Upper lobe of left lung (tissue), 6 donors: ENCODE measurements around the gene HDGFL2. TPM values are rescaled to one million over a fixed set of nuclear protein-coding genes. Genes with fewer than 3 reads are reported as not detected.

ENCODE experiments used
- ATAC-seq, 2 donors: fragments of 200-7000 bp; cut with Tn5 transposase; one replicate each; pipeline ENCODE4 v1.9.1; 2022; ENCODE audit warnings: mild to moderate bottlenecking in 2 of 2, moderate library complexity in 2 of 2; ENCODE audit not compliant: low FRiP score in 2 of 2
- DNase-seq, 2 donors: peaks; one replicate each; pipeline ENCODE4 v3.0.0-alpha.2; 2019 to 2020
- H3K27ac ChIP-seq, 4 donors: fragments of 200-600 bp; sonication (generic); one replicate each; pipeline ENCODE4 v1.5.1; 2016 to 2019
- H3K27me3 ChIP-seq, 4 donors: fragments of 200-600 bp; sonication (generic); one replicate each; pipeline ENCODE4 v1.5.1; 2017 to 2019
- H3K36me3 ChIP-seq, 4 donors: fragments of 200-600 bp; sonication (generic); one replicate each; pipeline ENCODE4 v1.5.1; 2016 to 2019
- H3K4me1 ChIP-seq, 4 donors: fragments of 200-600 bp; sonication (generic); one replicate each; pipeline ENCODE4 v1.5.1; 2018 to 2019
- H3K4me3 ChIP-seq, 4 donors: fragments of 200-600 bp; sonication (generic); one replicate each; pipeline ENCODE4 v1.5.1; 2017 to 2019; ENCODE audit warnings: mild to moderate bottlenecking in 2 of 4, moderate library complexity in 1 of 4
- H3K9me3 ChIP-seq, 4 donors: fragments of 200-600 bp; sonication (generic); one replicate each; pipeline ENCODE4 v1.5.1; 2018 to 2019
- CTCF ChIP-seq, 6 experiments: fragments of 450-650 bp in 4 of 6; fragments of 200-600 bp in 2 of 6; sonication (generic) in 2 of 6; IDR thresholded peaks; one replicate each; pipeline ENCODE4 v1.5.1; 2016 to 2019; ENCODE audit warnings: antibody characterized with exemption in 6 of 6
- EP300 ChIP-seq, 4 donors: sonication (generic); formaldehyde crosslinking; IDR thresholded peaks; one replicate each; pipeline ENCODE4 v1.5.1; 2017; ENCODE audit warnings: antibody characterized with exemption in 4 of 4, control low read depth in 2 of 4
- POLR2A ChIP-seq, 4 donors: fragments of 450-650 bp; IDR thresholded peaks; one replicate each; pipeline ENCODE4 v1.5.1; 2016 to 2017; ENCODE audit warnings: antibody characterized with exemption in 4 of 4, mild to moderate bottlenecking in 2 of 4
- POLR2AphosphoS5 ChIP-seq, 2 donors: sonication (generic); formaldehyde crosslinking; IDR thresholded peaks; one replicate each; pipeline ENCODE4 v1.5.1; 2017; ENCODE audit warnings: antibody characterized with exemption in 2 of 2
- WGBS, 2 donors: methylation state at CpG; one replicate each; pipeline ENCODE4 v1.1.5; 2017 to 2018; 5-methylcytosine and 5-hydroxymethylcytosine counted together
- total RNA-seq, 6 donors: library from RNA; depleted of rRNA in 4 of 6; stranded (reverse); fragments of >200 nt in 4 of 6; gene quantifications; one replicate each; pipeline versions ENCODE4 v1.1.0 to v1.2.1, GENCODE V29; 2016 to 2021
- donor health status: DM: no; HTN: no; CAD: no; lungs with moderate emphysema.
- donor health status: DM: no; HTN: yes; CAD: no; lungs with severe emphysema.

HDGFL2 gene
- total RNA-seq, 6 donors from 2014 or later: 23.9 to 71.2 (median 37.6) TPM

DNA sequence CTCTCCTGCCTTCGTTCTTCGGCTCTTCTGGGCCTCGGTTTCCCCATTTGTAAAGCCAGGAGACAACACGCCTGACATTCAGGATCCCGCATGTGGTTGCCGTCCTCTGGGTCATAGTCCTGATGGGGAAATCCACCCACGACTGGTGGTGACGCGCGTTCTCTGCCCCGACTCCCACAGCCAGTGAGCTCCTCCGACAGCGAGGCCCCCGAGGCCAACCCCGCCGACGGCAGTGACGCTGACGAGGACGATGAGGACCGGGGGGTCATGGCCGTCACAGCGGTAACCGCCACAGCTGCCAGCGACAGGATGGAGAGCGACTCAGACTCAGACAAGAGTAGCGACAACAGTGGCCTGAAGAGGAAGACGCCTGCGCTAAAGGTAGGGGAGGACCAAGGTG, 16.4 kb downstream of the HDGFL2 start:
- 93 to 94% methylated on average over 29 of the region's 29 CpGs for WGBS, 2 donors
- TF ChIP-seq POLR2A (IDR thresholded peaks at IDR 0.05): no peak
- no peak for TF ChIP-seq CTCF (IDR thresholded peaks at IDR 0.05)
- no peak for TF ChIP-seq POLR2AphosphoS5 (IDR thresholded peaks at IDR 0.05)
- no peak for TF ChIP-seq EP300 (IDR thresholded peaks at IDR 0.05)
- Histone ChIP-seq H3K36me3 (peaks cover 11 to 67% (median 38%) of the 10 kb centered on the region in 4 donors), H3K4me3 (no peak overlapping the region), H3K27me3 (no peaks in the 10 kb centered on the region), H3K27ac (no peak overlapping the region), H3K4me1 (no peaks in the 10 kb centered on the region), H3K9me3 (no peaks in the 10 kb centered on the region)
- ATAC-seq (no peak), DNase-seq (no peak)

DNA sequence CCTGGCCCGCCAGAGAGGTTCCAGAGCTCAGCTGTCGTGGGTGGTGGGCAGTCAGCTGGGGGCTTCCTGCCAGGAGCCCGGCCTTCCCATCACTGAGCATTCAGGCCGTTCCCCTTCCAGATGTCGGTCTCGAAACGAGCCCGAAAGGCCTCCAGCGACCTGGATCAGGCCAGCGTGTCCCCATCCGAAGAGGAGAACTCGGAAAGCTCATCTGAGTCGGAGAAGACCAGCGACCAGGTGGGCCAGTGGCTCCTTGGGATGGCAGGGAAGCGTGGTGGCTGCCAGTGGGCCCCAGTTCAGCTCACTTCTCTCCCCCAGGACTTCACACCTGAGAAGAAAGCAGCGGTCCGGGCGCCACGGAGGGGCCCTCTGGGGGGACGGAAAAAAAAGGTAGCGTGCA, 19.3 kb downstream of the HDGFL2 start:
- Histone ChIP-seq H3K27ac (no peak overlapping the region), H3K4me3 (no peak overlapping the region), H3K36me3 (peaks cover 26 to 82% (median 60%) of the 10 kb centered on the region in 4 donors), H3K27me3 (no peaks in the 10 kb centered on the region), H3K4me1 (no peaks in the 10 kb centered on the region), H3K9me3 (no peaks in the 10 kb centered on the region)
- TF ChIP-seq EP300 (IDR thresholded peaks at IDR 0.05) (no peak), POLR2AphosphoS5 (IDR thresholded peaks at IDR 0.05) (no peak), CTCF (IDR thresholded peaks at IDR 0.05) (no peak), POLR2A (IDR thresholded peaks at IDR 0.05) (no peak)
- 98 to 100% methylated on average over 9 to 21 of the region's 21 CpGs for WGBS, 2 donors
- DNase-seq (no peak), ATAC-seq (no peak)

GRCh38 chr19:4492337-4493103, 20.4 kb downstream of the HDGFL2 start:
- no peak for DNase-seq
- TF ChIP-seq POLR2AphosphoS5 (IDR thresholded peaks at IDR 0.05) (no peak), POLR2A (IDR thresholded peaks at IDR 0.05) (no peak), CTCF (IDR thresholded peaks at IDR 0.05) (no peak), EP300 (IDR thresholded peaks at IDR 0.05) (no peak)
- no peak overlapping the region for H3K4me3 ChIP-seq
- no peak overlapping the region for H3K27ac ChIP-seq
- no peaks in the 10 kb centered on the region for H3K4me1 ChIP-seq
- no peaks in the 10 kb centered on the region for H3K27me3 ChIP-seq
- H3K9me3 ChIP-seq: no peaks in the 10 kb centered on the region
- peaks cover 26 to 87% (median 68%) of the 10 kb centered on the region in 4 donors for H3K36me3 ChIP-seq
- ATAC-seq: no peak
- 93 to 95% methylated on average over 3 of the region's 3 CpGs for WGBS, 2 donors

DNA sequence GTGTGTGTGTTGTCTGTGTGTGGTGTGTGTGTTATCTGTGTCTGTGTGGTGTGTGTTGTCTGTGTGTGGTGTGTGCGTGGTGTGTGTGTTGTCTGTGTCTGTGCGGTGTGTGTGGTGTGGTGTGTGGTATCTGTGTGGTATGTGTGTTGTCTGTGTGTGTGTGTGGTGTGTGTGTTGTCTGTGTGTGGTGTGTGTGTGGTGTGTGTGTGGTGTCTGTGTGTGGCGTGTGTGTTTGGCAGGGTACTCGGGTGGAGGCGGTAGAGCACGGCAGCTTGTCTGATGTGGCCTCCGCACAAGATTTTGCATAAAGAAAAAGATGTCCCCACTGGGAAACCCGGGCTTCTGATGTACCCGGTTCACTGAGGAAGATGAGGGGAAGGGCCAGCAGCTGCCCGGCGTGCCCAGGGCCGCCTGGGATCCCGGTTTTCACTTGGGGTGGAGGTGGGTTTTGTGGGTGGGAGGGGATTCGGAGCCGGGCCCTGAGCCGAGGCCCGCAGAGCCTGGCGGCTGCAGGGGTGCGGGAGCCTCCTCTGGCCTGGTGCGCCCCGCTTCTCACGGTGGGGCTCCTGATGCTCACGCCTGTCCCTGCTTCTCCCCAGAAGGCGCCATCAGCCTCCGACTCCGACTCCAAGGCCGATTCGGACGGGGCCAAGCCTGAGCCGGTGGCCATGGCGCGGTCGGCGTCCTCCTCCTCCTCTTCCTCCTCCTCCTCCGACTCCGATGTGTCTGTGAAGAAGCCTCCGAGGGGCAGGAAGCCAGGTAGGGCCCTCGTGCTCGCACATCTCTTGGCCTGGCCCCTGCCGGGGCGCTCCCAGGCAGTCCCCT, 21.2 kb downstream of the HDGFL2 start:
- 94 to 95% methylated on average over 31 to 41 of the region's 41 CpGs for WGBS, 2 donors
- Histone ChIP-seq H3K27ac (no peak overlapping the region), H3K4me3 (no peak overlapping the region), H3K9me3 (no peaks in the 10 kb centered on the region), H3K36me3 (peaks cover 32 to 91% (median 74%) of the 10 kb centered on the region in 4 donors), H3K27me3 (no peaks in the 10 kb centered on the region), H3K4me1 (no peaks in the 10 kb centered on the region)
- DNase-seq: peak in 1 of 2 donors; percentile 77
- no peak for TF ChIP-seq EP300 (IDR thresholded peaks at IDR 0.05)
- no peak for TF ChIP-seq POLR2A (IDR thresholded peaks at IDR 0.05)
- TF ChIP-seq POLR2AphosphoS5 (IDR thresholded peaks at IDR 0.05): no peak
- no peak for TF ChIP-seq CTCF (IDR thresholded peaks at IDR 0.05)
- no peak for ATAC-seq
